Measurements from ENCODE around the gene KIFC3.
A peak's percentile ranks its signal among the peaks of the same experiment; 100 is the strongest.
"Not testable (repeated sequence)": the region's sequence is repeated elsewhere in the genome, so short reads cannot be mapped to it uniquely, and the experiment has no call there.

The KIFC3 gene

DNA sequence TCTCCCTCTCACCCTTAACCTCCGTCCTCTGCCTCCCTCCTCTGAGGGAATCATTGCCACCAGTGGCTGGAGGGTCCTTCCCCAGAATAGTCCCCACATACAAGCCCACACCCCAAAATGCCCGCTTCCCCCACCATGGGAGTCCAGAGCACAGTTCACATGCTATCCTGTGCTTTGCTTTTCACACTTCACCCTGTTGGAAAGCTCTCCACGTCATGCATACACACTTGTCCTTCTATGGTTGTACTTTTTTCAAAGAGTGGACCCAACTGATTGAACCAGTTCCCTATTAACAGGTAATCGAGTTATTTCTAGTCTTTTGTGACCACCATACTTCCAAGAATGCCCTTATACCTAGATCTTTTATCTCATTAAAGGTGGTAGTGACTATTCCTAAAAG, 23.8 kb upstream of the KIFC3 start:
- no peak for DNase-seq (ENCODE audit: low read depth in 1 of 2, low spot score in 1 of 2)

DNA sequence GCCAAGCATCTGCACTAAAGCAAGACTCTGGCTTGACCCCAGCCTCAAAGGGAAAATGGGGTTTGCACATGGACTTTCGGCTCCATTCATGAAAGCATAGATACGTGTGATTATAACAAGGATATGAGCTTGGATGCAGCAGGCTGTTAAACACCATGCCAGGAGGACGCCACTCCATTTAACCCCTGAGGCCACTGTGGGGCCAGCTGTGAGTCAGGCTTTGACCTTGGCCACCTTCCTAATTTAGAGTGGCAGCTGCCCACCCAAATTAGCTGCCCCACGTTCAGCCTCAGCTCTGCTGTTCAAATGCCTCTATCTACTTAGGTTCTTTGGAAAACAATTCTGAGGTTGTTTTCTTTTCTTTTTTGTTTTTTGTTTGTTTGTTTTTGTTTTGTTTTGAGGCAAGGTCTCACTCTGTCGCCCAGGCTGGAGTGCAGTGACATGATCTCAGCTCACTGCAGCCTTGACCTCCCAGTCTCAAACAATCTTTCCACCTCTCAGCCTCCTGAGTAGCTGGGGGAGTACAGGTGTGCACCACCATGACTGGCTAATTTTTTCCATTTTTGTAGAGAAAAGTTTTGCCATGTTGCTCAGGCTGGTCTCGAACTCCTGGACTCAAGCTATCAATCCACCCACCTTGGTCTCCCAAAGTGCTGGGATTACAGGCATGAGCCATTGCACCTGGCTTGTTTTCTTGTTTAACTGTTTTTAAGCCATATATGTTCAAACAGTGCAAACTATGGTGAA, 23.2 kb upstream of the KIFC3 start:
- DNase-seq (ENCODE audit: low read depth in 1 of 2, low spot score in 1 of 2): no peak

DNA sequence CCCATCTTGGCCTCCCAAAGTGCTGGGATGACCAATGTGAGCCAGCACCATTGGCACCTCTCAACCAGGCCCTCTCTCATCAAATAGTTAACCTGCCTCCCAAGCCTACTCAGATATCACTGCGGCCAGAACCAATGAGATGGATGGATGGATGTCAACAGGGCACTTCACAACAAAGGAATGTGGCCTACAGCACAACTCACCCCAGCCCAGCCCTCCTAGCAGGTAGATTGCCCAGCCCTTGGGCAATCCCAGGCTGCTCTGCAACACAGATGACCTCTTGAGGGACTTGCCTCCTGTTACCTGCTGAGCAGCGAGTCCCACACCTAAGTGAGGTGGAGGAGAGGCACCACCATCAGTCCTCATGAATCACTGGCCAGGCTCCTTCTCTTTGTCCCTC, 22.6 kb upstream of the KIFC3 start:
- no peak for DNase-seq (ENCODE audit: low read depth in 1 of 2, low spot score in 1 of 2)

DNA sequence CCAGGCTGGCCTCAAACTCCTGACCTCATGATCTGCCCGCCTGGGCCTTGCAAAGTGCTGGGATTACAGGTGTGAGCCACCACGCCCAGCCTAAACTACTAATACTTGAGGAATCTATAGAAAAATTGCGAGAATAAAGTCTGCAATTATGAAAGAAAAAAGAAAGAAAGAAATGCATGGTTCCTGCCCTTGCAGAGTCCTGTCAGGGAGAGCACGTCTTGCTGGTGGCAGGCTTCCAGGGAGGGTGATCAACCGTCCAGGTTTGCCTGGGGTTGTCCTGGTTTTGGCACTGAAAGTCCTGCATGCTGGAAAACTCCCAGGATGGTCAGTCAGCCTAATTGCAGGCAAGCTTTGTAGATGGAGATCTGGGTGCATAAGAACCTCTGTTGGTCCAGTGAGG, 21.5 kb upstream of the KIFC3 start:
- no peak for DNase-seq (ENCODE audit: low read depth in 1 of 2, low spot score in 1 of 2)

GRCh38 chr16:57822856-57823255, 20.6 kb upstream of the KIFC3 start:
- no peak for DNase-seq (ENCODE audit: low read depth in 1 of 2, low spot score in 1 of 2)

DNA sequence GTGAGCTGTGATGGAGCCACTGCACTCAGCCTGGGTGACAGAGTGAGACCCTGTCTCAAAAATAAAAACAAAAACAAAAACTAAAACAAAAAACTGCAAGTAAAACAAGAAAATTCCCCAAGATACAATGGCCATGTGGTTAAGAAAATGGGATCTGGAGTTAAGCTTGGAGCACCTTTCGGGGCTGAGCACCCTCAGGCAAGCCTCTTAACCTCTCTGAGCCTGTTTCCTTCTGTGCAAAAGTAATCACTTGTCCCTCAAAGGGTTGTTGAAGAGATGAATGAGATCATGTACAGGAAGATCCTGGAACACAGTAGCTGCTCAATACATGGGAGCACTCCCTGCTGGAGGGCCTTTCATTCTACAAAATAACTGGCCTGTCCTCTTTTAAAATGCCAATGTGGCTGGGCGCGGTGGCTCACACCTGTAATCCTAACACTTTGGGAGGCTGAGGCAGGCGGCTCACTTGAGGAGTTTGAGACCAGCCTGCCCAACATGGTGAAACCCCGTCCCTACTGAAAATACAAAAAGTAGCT, 19.8 kb upstream of the KIFC3 start:
- DNase-seq (ENCODE audit: low read depth in 1 of 2, low spot score in 1 of 2): no peak

GRCh38 chr16:57821149-57821971, 19.1 kb upstream of the KIFC3 start:
- no peak for DNase-seq (ENCODE audit: low read depth in 1 of 2, low spot score in 1 of 2)

GRCh38 chr16:57818377-57819064, 16.2 kb upstream of the KIFC3 start:
- no peak for DNase-seq (ENCODE audit: low read depth in 1 of 2, low spot score in 1 of 2)

GRCh38 chr16:57817680-57818079, 15.4 kb upstream of the KIFC3 start:
- DNase-seq (ENCODE audit: low read depth in 1 of 2, low spot score in 1 of 2): no peak

- no peak for DNase-seq (ENCODE audit: low read depth in 1 of 2, low spot score in 1 of 2)
Measured at GRCh38 chr16:57815987-57816745, 13.9 kb upstream of the KIFC3 start.

- DNase-seq (ENCODE audit: low read depth in 1 of 2, low spot score in 1 of 2): no peak
Measured at GRCh38 chr16:57814896-57815295, 12.6 kb upstream of the KIFC3 start.

DNA sequence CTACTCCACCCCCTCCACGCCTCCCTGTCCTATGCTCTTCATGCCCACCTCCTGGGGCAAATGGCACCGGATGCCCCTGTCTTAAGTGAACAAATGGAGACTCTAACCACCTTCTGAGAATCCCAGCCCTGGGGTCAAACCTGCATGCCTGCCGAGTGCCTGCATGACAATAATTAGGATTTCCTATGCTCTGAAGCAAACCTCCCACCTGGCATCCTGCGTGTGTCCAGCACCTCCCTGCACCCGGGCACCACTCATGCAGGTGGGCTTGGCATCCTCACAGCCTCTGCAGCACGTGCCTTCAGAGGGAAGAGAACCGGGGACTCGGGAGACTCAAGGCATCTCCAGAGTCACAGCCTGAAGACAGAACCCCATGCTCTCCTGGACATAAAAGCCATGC, 11.2 kb upstream of the KIFC3 start:
- DNase-seq (ENCODE audit: low read depth in 1 of 2, low spot score in 1 of 2): no peak

- DNase-seq (ENCODE audit: low read depth in 1 of 2, low spot score in 1 of 2): not testable (repeated sequence)
Measured at GRCh38 chr16:57811340-57811739, 9.0 kb upstream of the KIFC3 start.

GRCh38 chr16:57810197-57811031, 8.1 kb upstream of the KIFC3 start:
- DNase-seq (ENCODE audit: low read depth in 1 of 2, low spot score in 1 of 2): peak; percentile 60

GRCh38 chr16:57809276-57810196, 7.2 kb upstream of the KIFC3 start:
- no peak for DNase-seq (ENCODE audit: low read depth in 1 of 2, low spot score in 1 of 2)

DNA sequence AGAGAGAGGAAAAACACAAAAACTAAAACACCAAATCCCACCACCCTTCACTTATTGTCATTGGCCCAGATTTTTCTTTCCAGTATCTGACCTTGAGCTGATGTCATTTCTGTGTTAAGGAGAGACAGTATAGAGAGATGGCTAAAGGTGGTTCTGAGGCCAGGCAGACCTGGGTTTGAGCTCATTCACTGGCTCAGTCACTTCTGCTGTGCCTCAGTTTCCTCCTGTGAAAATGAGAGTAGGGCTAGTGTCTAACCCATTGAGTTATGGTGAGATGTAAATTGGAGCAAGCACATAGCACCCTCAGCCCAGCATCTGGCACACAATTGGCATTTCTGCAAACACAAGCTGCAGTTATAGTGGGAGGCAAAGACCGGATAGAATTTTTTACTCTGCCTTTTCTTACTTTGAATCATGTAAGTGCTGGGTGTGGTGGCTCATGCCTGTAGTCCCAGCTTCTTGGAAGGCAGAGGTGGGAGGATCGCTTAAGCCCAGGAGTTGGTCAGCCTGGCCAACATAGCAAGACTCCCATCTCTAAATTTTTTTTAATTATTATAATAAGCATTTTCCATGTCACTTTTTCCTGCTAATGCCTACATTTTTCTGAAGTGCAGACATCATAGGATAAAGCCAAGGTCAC, 6.4 kb upstream of the KIFC3 start:
- DNase-seq (ENCODE audit: low read depth in 1 of 2, low spot score in 1 of 2): no peak

DNA sequence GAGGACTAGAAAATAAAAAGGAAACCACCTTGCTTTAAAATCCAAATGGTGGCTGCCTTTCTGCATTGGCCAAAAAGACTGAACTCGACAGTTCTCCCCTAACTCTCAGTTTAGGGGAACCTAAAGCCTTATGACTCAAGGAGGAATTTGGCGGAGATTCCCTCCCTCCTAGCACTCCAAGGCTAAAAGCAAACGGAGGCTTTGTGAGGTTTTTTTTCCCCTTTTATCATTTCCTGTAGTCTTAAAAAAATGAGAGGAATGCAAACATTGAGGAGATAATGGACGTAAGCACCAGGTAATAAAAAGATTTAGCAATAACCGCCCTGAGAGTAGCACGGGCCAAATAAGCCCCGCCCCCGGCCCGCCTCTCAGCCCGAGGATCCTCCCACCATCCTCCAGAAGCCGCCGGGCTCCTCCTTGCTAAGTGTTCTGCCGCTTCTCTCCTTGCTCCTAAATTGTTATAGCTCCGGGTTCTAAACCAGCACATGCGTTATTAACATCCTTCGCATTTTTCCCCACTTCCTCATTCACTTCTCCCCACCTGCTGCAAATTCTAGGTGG, 5.8 kb upstream of the KIFC3 start:
- DNase-seq (ENCODE audit: low read depth in 1 of 2, low spot score in 1 of 2): peak; percentile 30 to 39

DNA sequence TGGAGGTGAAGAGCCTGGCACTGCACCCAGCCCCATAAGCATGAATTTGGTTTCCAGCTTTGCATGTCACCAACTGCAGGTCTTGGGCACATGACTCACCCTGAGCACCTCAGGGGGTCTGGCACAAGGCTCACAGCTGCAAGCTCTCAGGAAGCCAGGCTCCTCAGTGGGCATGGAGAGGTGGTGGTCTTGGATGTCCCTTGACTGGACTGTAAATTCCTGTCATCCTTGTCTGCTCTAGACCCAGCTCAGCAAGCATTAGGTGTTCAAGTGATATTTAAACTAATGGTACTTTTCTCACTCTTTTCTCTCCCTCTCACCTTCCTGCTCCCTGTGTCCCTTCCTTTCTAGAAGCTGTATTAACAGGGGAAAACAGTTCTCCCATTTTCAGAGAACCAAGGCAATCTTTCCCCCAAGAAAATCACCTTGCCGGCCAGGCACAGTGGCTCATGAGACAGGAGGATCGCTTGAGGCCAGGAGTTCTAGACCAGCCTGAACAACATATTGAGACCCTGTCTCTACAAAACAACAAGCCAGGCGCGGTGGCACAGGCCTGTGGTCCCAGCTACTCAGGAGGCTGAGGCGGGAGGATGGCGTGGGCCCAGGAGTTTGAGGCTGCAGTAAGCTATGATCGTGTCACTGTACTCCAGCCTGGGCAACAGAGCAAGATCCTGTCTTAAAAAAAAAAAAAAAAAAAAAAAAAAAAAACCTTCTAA, 5.1 kb upstream of the KIFC3 start:
- DNase-seq (ENCODE audit: low read depth in 1 of 2, low spot score in 1 of 2): no peak

All from activated T-helper 1 cell treated with anti-CD3 and anti-CD28 coated beads, Interleukin-2, amount 50 U/mL, for 16 hours (primary cell).